WTC11 (cell line): Measurements from ENCODE around the gene GABPB2. TPM values are rescaled to one million over a fixed set of nuclear protein-coding genes. Genes with fewer than 3 reads are reported as not detected.

ENCODE experiments used
- CREB1 ChIP-seq: sonication (generic); formaldehyde crosslinking; IDR thresholded peaks from 2 replicates; pipeline ENCODE4 v1.8.0; 2023; ENCODE audit warnings: mild to moderate bottlenecking, missing genetic modification reagents
- E2F5 ChIP-seq: sonication (generic); formaldehyde crosslinking; IDR thresholded peaks from 2 replicates; pipeline ENCODE4 v1.8.1; 2022; ENCODE audit warnings: mild to moderate bottlenecking, moderate library complexity, missing genetic modification reagents
- ELF4 ChIP-seq: sonication (generic); formaldehyde crosslinking; IDR thresholded peaks from 2 replicates; pipeline ENCODE4 v1.8.1; 2022; ENCODE audit warnings: low read depth, mild to moderate bottlenecking, moderate library complexity, missing genetic modification reagents
- ERG ChIP-seq: fragments of 250-450 bp; sonication (Bioruptor Pico); IDR thresholded peaks from 2 replicates; pipeline ENCODE4 v1.8.0; 2021; ENCODE audit warnings: mild to moderate bottlenecking
- ETV6 ChIP-seq: sonication (generic); formaldehyde crosslinking; IDR thresholded peaks from 2 replicates; pipeline ENCODE4 v1.8.1; 2022; ENCODE audit warnings: mild to moderate bottlenecking, missing genetic modification reagents
- FOXP4 ChIP-seq: sonication (generic); formaldehyde crosslinking; IDR thresholded peaks from 2 replicates; pipeline ENCODE4 v1.8.0; 2022; ENCODE audit warnings: mild to moderate bottlenecking, missing genetic modification reagents
- GTF2I ChIP-seq: fragments of 250-450 bp; sonication (Bioruptor Pico); conservative IDR thresholded peaks from 2 replicates; pipeline ENCODE4 v1.4.0; 2021; ENCODE audit warnings: mild to moderate bottlenecking
- NFE2L1 ChIP-seq: sonication (generic); formaldehyde crosslinking; IDR thresholded peaks from 2 replicates; pipeline ENCODE4 v1.8.1; 2023; ENCODE audit warnings: missing genetic modification reagents
- NR3C1 ChIP-seq: sonication (generic); formaldehyde crosslinking; conservative IDR thresholded peaks from 2 replicates; pipeline ENCODE4 v1.8.1; 2023; ENCODE audit warnings: low read depth, mild to moderate bottlenecking, missing genetic modification reagents
- PRDM15 ChIP-seq: sonication (generic); formaldehyde crosslinking; IDR thresholded peaks from 2 replicates; pipeline ENCODE4 v1.8.0; 2022; ENCODE audit warnings: missing genetic modification reagents
- TEAD4 ChIP-seq: sonication (generic); formaldehyde crosslinking; IDR thresholded peaks from 2 replicates; pipeline ENCODE4 v1.8.0; 2022; ENCODE audit warnings: mild to moderate bottlenecking, missing genetic modification reagents
- USF2 ChIP-seq: sonication (generic); formaldehyde crosslinking; IDR thresholded peaks from 2 replicates; pipeline ENCODE4 v1.8.1; 2023; ENCODE audit warnings: mild to moderate bottlenecking, missing genetic modification reagents, moderate library complexity
- ZBTB43 ChIP-seq: sonication (generic); formaldehyde crosslinking; IDR thresholded peaks from 2 replicates; pipeline ENCODE4 v1.8.1; 2023; ENCODE audit warnings: mild to moderate bottlenecking, missing genetic modification reagents
- ZNF281 ChIP-seq: sonication (generic); formaldehyde crosslinking; IDR thresholded peaks from 2 replicates; pipeline ENCODE4 v1.8.0; 2023; ENCODE audit warnings: mild to moderate bottlenecking, missing genetic modification reagents
- ZNF416 ChIP-seq: fragments of 250-450 bp; sonication (Bioruptor Pico); IDR thresholded peaks from 2 replicates; pipeline ENCODE4 v1.9.0; 2021; ENCODE audit warnings: mild to moderate bottlenecking, inconsistent platforms
- ZNF425 ChIP-seq: fragments of 250-450 bp; sonication (Bioruptor Pico); conservative IDR thresholded peaks from 2 replicates; pipeline ENCODE4 v1.9.0; 2021; ENCODE audit warnings: mild to moderate bottlenecking
- ZNF532 ChIP-seq: fragments of 250-450 bp; sonication (Bioruptor Pico); IDR thresholded peaks from 2 replicates; pipeline ENCODE4 v1.9.0; 2021; ENCODE audit warnings: mild to moderate bottlenecking, borderline replicate concordance
- ZNF671 ChIP-seq: fragments of 250-450 bp; sonication (Bioruptor Pico); IDR thresholded peaks from 2 replicates; pipeline ENCODE4 v1.8.0; 2021; ENCODE audit warnings: mild to moderate bottlenecking
- total RNA-seq: library from RNA; stranded (reverse); gene quantifications from 3 replicates; pipeline ENCODE4 v1.2.3, GENCODE V29; 2021

Gene GABPB2
- total RNA-seq, 1 experiment from 2014 or later, result 1.7 TPM

- TF ChIP-seq NFE2L1 (CRISPR knock-in tag) (peak; percentile 44; the same call in 1 of the 2 replicates), CREB1 (0 out of 2 replicates have a peak, but pooled peaks have one; percentile 34), TEAD4 (CRISPR knock-in tag) (no peak), ZNF671 (CRISPR knock-in tag) (no peak), ZNF281 (CRISPR knock-in tag) (no peak), ZBTB43 (0 out of 2 replicates have a peak, but pooled peaks have one; percentile 55), ZNF416 (CRISPR knock-in tag) (no peak), ELF4 (no peak), ZNF532 (no peak), PRDM15 (CRISPR knock-in tag) (no peak), NR3C1 (0 out of 2 replicates have a peak, but pooled peaks have one; percentile 18), ETV6 (CRISPR knock-in tag) (no peak; the same call in 1 of the 2 replicates), ZNF425 (CRISPR knock-in tag) (no peak), FOXP4 (CRISPR knock-in tag) (no peak; the same call in 1 of the 2 replicates), USF2 (CRISPR knock-in tag) (peak; percentile 57), ERG (CRISPR knock-in tag) (no peak), E2F5 (peak; percentile 77), GTF2I (CRISPR knock-in tag) (peak; percentile 85)
Observed at GRCh38 chr1:151130987-151131586, 60.5 kb downstream of the GABPB2 start (continued).
